H1 (cell line): Measurements from ENCODE around the gene PAK5. TPM values are rescaled to one million over a fixed set of nuclear protein-coding genes. Genes with fewer than 3 reads are reported as not detected.

Experiments used
- CTCF ChIA-PET: fragments of 300-600 bp; sonication (Branson Sonifier 250); formaldehyde crosslinking; loops from one replicate; lab custom pipeline; 2021; ENCODE audit not compliant: partially characterized antibody; lab: Charles Lee
- POLR2A ChIA-PET: fragments of 300-600 bp; sonication (Branson Sonifier 250); formaldehyde crosslinking; loops from one replicate; lab custom pipeline; 2021; ENCODE audit warnings: inconsistent platforms; ENCODE audit not compliant: partially characterized antibody; lab: Charles Lee
- DNase-seq, 2 experiments: peaks; one replicate each; pipeline versions ENCODE4 v3.0.0 to v3.0.0-alpha.2; 2010 to 2022; ENCODE audit warnings: low spot score in 2 of 2, low read depth in 1 of 2, mixed read lengths in 1 of 2
- FAIRE-seq: peaks from 2 replicates; lab custom pipeline; 2011; peaks lifted over from hg19 to GRCh38; lab: Jason Lieb, UNC
- H2AFZ ChIP-seq: 2 replicates; pipeline ENCODE4 v1.8.1; 2012; ENCODE audit warnings: low read length, inconsistent platforms
- H2AK5ac ChIP-seq: 2 replicates; pipeline ENCODE4 v1.6.1; 2013; ENCODE audit warnings: low read depth, low read length
- H2BK120ac ChIP-seq: replicated peaks from 2 replicates; pipeline ENCODE3; 2013; ENCODE audit warnings: low read depth, low read length, inconsistent platforms
- H2BK12ac ChIP-seq: 2 replicates; pipeline ENCODE4 v1.6.1; 2013; ENCODE audit warnings: low read depth, low read length
- H2BK15ac ChIP-seq: 2 replicates; pipeline ENCODE4 v1.6.1; 2013; ENCODE audit warnings: low read length
- H2BK20ac ChIP-seq: 2 replicates; pipeline ENCODE4 v1.6.1; 2013; ENCODE audit warnings: low read length
- H2BK5ac ChIP-seq: 2 replicates; pipeline ENCODE4 v1.6.1; 2013; ENCODE audit warnings: low read depth, low read length
- H3K14ac ChIP-seq: 2 replicates; pipeline ENCODE4 v1.6.1; 2013; ENCODE audit warnings: inconsistent platforms; ENCODE audit not compliant: insufficient read length
- H3K18ac ChIP-seq: 2 replicates; pipeline ENCODE4 v1.6.1; 2013; ENCODE audit warnings: low read length; ENCODE audit errors: extremely low read depth
- H3K23ac ChIP-seq: 2 replicates; pipeline ENCODE4 v1.6.1; 2013; ENCODE audit warnings: inconsistent platforms; ENCODE audit not compliant: insufficient read length
- H3K23me2 ChIP-seq: 2 replicates; pipeline ENCODE4 v1.6.1; 2013; ENCODE audit warnings: low read depth, low read length
- H3K27ac ChIP-seq: 2 replicates; pipeline ENCODE4 v1.6.1; 2011; ENCODE audit warnings: low read depth, low read length, inconsistent platforms
- H3K27me3 ChIP-seq, 4 experiments: replicated peaks in 1 of 4; 1 replicate in 1 of 4; 2 replicates in 3 of 4; pipeline versions ENCODE4 v1.6.1 to v1.8.1; 2011 to 2013; ENCODE audit warnings: low read length in 3 of 4, mild to moderate bottlenecking in 3 of 4, inconsistent platforms in 2 of 4, mixed read lengths in 2 of 4, moderate library complexity in 1 of 4; ENCODE audit not compliant: control insufficient read depth in 3 of 4, insufficient read depth in 3 of 4; ENCODE audit errors: extremely low read depth in 1 of 4
- H3K36me3 ChIP-seq, 4 experiments: 2 replicates each; pipeline versions ENCODE4 v1.6.1 to v1.8.1; 2011 to 2013; ENCODE audit warnings: mild to moderate bottlenecking in 4 of 4, low read length in 3 of 4, moderate library complexity in 2 of 4, control low read depth in 1 of 4, inconsistent platforms in 1 of 4; ENCODE audit not compliant: insufficient read depth in 4 of 4, control insufficient read depth in 2 of 4
- H3K4ac ChIP-seq: replicated peaks from 2 replicates; pipeline ENCODE3; 2013; ENCODE audit warnings: low read length, low read depth, mixed read lengths, inconsistent platforms; ENCODE audit not compliant: insufficient read length
- H3K4me1 ChIP-seq, 4 experiments: replicated peaks in 1 of 4; 1 replicate in 1 of 4; 2 replicates in 3 of 4; pipeline versions ENCODE4 v1.6.1 to v1.8.1; 2011 to 2013; ENCODE audit warnings: low read length in 3 of 4, inconsistent platforms in 2 of 4, mixed read lengths in 1 of 4; ENCODE audit not compliant: insufficient read depth in 4 of 4, control insufficient read depth in 3 of 4
- H3K4me2 ChIP-seq, 2 experiments: 2 replicates each; pipeline versions ENCODE4 v1.6.1 to v1.8.1; 2011 to 2013; ENCODE audit warnings: low read depth in 2 of 2, low read length in 2 of 2, control low read depth in 1 of 2, inconsistent platforms in 1 of 2, mild to moderate bottlenecking in 1 of 2; ENCODE audit not compliant: insufficient read depth in 1 of 2
- H3K4me3 ChIP-seq, 4 experiments: fragments of 200-600, 300-600 bp in 1 of 4; sonication (generic), shearing (Covaris generic), sonication (Bioruptor Twin) in 1 of 4; 2 replicates each; pipeline versions ENCODE4 v1.5.1 to v1.8.1; 2011 to 2016; ENCODE audit warnings: low read length in 4 of 4, low read depth in 3 of 4, control low read depth in 2 of 4, inconsistent platforms in 2 of 4, mild to moderate bottlenecking in 2 of 4, mixed read lengths in 1 of 4, moderate library complexity in 1 of 4; ENCODE audit not compliant: insufficient read depth in 2 of 4; ENCODE audit errors: extremely low read depth in 1 of 4
- H3K56ac ChIP-seq: replicated peaks from 2 replicates; pipeline ENCODE3; 2013; ENCODE audit warnings: low read depth, mild to moderate bottlenecking, mixed read lengths, low read length, inconsistent platforms; ENCODE audit not compliant: insufficient read length
- H3K79me1 ChIP-seq: 2 replicates; pipeline ENCODE4 v1.6.1; 2013; ENCODE audit warnings: low read depth, low read length, control low read depth
- H3K79me2 ChIP-seq, 2 experiments: 2 replicates each; pipeline versions ENCODE4 v1.6.1 to v1.8.1; 2012 to 2013; ENCODE audit warnings: low read length in 2 of 2, mild to moderate bottlenecking in 2 of 2, inconsistent platforms in 1 of 2; ENCODE audit not compliant: insufficient read depth in 2 of 2, control insufficient read depth in 1 of 2
- H3K9ac ChIP-seq, 4 experiments: replicated peaks in 1 of 4; 1 replicate in 1 of 4; 2 replicates in 3 of 4; pipeline versions ENCODE4 v1.6.1 to v1.8.1; 2011 to 2013; ENCODE audit warnings: low read depth in 3 of 4, low read length in 3 of 4, control low read depth in 2 of 4, mild to moderate bottlenecking in 2 of 4, moderate library complexity in 2 of 4, inconsistent platforms in 1 of 4; ENCODE audit errors: extremely low read depth in 1 of 4
- H3K9me3 ChIP-seq, 2 experiments: 2 replicates each; pipeline versions ENCODE4 v1.6.1 to v1.8.1; 2012 to 2013; ENCODE audit warnings: mild to moderate bottlenecking in 2 of 2, moderate library complexity in 2 of 2, control low read depth in 1 of 2, inconsistent platforms in 1 of 2, low read depth in 1 of 2, low read length in 1 of 2, mixed read lengths in 1 of 2; ENCODE audit not compliant: insufficient read depth in 2 of 2
- H4K20me1 ChIP-seq, 2 experiments: replicated peaks in 1 of 2; 2 replicates each; pipeline versions ENCODE3 to v1.8.1; 2011 to 2013; ENCODE audit warnings: inconsistent platforms in 2 of 2, low read length in 2 of 2, mild to moderate bottlenecking in 1 of 2; ENCODE audit not compliant: insufficient read depth in 2 of 2, control insufficient read depth in 1 of 2
- H4K5ac ChIP-seq: 2 replicates; pipeline ENCODE4 v1.6.1; 2013; ENCODE audit warnings: low read length, low read depth, mixed read lengths, inconsistent platforms; ENCODE audit not compliant: insufficient read length
- H4K8ac ChIP-seq: 2 replicates; pipeline ENCODE4 v1.8.0; 2013; ENCODE audit warnings: mild to moderate bottlenecking, moderate library complexity, low read length, inconsistent platforms; ENCODE audit not compliant: insufficient read depth; ENCODE audit errors: extremely low read depth
- H4K91ac ChIP-seq: replicated peaks from 2 replicates; pipeline ENCODE3; 2013; ENCODE audit warnings: low read length, mixed read lengths, inconsistent platforms; ENCODE audit not compliant: insufficient read length
- CREB1 ChIP-seq: IDR thresholded peaks from 2 replicates; pipeline ENCODE4 v1.6.1; 2012; ENCODE audit warnings: inconsistent platforms
- CTCF ChIP-seq, 3 experiments: IDR thresholded peaks; 1 replicate in 2 of 3; 2 replicates in 1 of 3; pipeline versions ENCODE4 v1.5.1 to v1.6.1; 2011; ENCODE audit warnings: low read length in 3 of 3, mild to moderate bottlenecking in 3 of 3, inconsistent platforms in 2 of 3, low read depth in 1 of 3, moderate library complexity in 1 of 3; ENCODE audit not compliant: insufficient read depth in 1 of 3; ENCODE audit errors: control extremely low read depth in 1 of 3
- EGR1 ChIP-seq: IDR thresholded peaks from 2 replicates; pipeline ENCODE4 v1.6.1; 2011; ENCODE audit warnings: low read depth, low read length, borderline replicate concordance
- KDM4A ChIP-seq: IDR thresholded peaks from one replicate; pipeline ENCODE4 v1.7.1; 2012; ENCODE audit warnings: low read depth, mild to moderate bottlenecking, moderate library complexity, low read length, inconsistent platforms; ENCODE audit not compliant: severe bottlenecking
- MAFK ChIP-seq: IDR thresholded peaks from 2 replicates; pipeline ENCODE4 v1.6.1; 2012; ENCODE audit warnings: low read depth, mild to moderate bottlenecking, improper control_type of control experiment, low read length
- POLR2A ChIP-seq, 2 experiments: IDR thresholded peaks; 1 replicate in 1 of 2; 2 replicates in 1 of 2; pipeline ENCODE4 v1.6.1; 2011; ENCODE audit warnings: low read depth in 2 of 2, low read length in 2 of 2, mild to moderate bottlenecking in 2 of 2; ENCODE audit errors: control extremely low read depth in 1 of 2
- RXRA ChIP-seq: IDR thresholded peaks from 2 replicates; pipeline ENCODE4 v1.6.1; 2011; ENCODE audit warnings: low read depth, mild to moderate bottlenecking, low read length, moderate library complexity; ENCODE audit not compliant: insufficient read depth
- SP4 ChIP-seq: IDR thresholded peaks from 2 replicates; pipeline ENCODE4 v1.6.1; 2012; ENCODE audit warnings: low read length, inconsistent platforms
- TAF1 ChIP-seq: IDR thresholded peaks from 2 replicates; pipeline ENCODE4 v1.6.1; 2011; ENCODE audit warnings: mild to moderate bottlenecking, low read depth, low read length
- TBP ChIP-seq: IDR thresholded peaks from 2 replicates; pipeline ENCODE4 v1.6.1; 2011; ENCODE audit warnings: low read depth, low read length, improper control_type of control experiment
- USF2 ChIP-seq: IDR thresholded peaks from 2 replicates; pipeline ENCODE4 v1.6.1; 2011; ENCODE audit warnings: low read length, improper control_type of control experiment
- ZNF274 ChIP-seq: IDR thresholded peaks from 2 replicates; pipeline ENCODE4 v1.7.0; 2012; ENCODE audit warnings: low read length, borderline replicate concordance; ENCODE audit errors: extremely low read depth
- WGBS, 2 experiments: shearing (Covaris generic) in 1 of 2; methylation state at CpG; one replicate each; pipeline versions ENCODE4 v1.1.6 to v1.1.7; 2013 to 2015; ENCODE audit warnings: low lambda C conversion rate in 2 of 2, mixed read lengths in 2 of 2, inconsistent platforms in 1 of 2, low coverage in 1 of 2, missing lambda C conversion rate in 1 of 2; ENCODE audit not compliant: insufficient replicate concordance in 2 of 2, insufficient coverage in 1 of 2, insufficient read length in 1 of 2; ENCODE audit errors: extremely low coverage in 1 of 2, missing lambda C conversion rate in 1 of 2; 5-methylcytosine and 5-hydroxymethylcytosine counted together
- polyA plus RNA-seq, 7 experiments: library from polyadenylated mRNA; depleted of rRNA in 3 of 7; stranded (reverse) in 5 of 7; unstranded in 2 of 7; fragments of >200 nt in 5 of 7; fragments of 200-250 nt in 2 of 7; gene quantifications; 1 replicate in 5 of 7; 2 replicates in 1 of 7; 4 replicates in 1 of 7; pipeline versions ENCODE4 v1.2.1 to v1.2.3, GENCODE V29; 2011 to 2013; ENCODE audit warnings: missing spikeins in 2 of 7, mixed read lengths in 2 of 7
- total RNA-seq: library from RNA; stranded (reverse); fragmentation: NEBNext Ultra II Directional; extraction: Animal tissue kit (Norgen Biotek cat#: 25700); gene quantifications from 2 replicates; pipeline ENCODE4 v1.2.1, GENCODE V29; 2021

Gene PAK5
- total and polyA plus RNA-seq, 2 of the 8 experiments (the other 6 are each of a cell fraction or from before 2014, with no cell fraction given): 0.54 to 0.80 TPM

- H3K23me2 ChIP-seq: no peaks in the 10 kb centered on the region
- H4K5ac ChIP-seq: no peak overlapping the region
- 95% methylated on average over 4 of the region's 4 CpGs; no CpG with 5 or more reads in 1 of the 2 experiments for WGBS, 2 experiments
- TF ChIP-seq TAF1: no peak
- no peak for TF ChIP-seq USF2
- TF ChIP-seq POLR2A (IDR thresholded peaks at IDR 0.05; ENCODE audit: control extremely low read depth in 1 of 2, low read depth in 2 of 2, low read length in 2 of 2): no peak
- TF ChIP-seq CREB1: no peak
- no peak for TF ChIP-seq ZNF274
- TF ChIP-seq EGR1: no peak
- no peak for TF ChIP-seq KDM4A
- no peak for TF ChIP-seq SP4
- no peak for TF ChIP-seq RXRA
- TF ChIP-seq CTCF (IDR thresholded peaks at IDR 0.05; ENCODE audit: control extremely low read depth in 1 of 3, insufficient read depth in 1 of 3, low read depth in 1 of 3, low read length in 3 of 3): no peak
- no peak for TF ChIP-seq MAFK
- TF ChIP-seq TBP: no peak
These were observed 281.5 kb downstream of the PAK5 start for GRCh38 chr20:9557411-9557810.

More at GRCh38 chr20:9557411-9557810, 281.5 kb downstream of the PAK5 start:
- Histone ChIP-seq H2BK5ac (no peak overlapping the region), H4K91ac (no peak overlapping the region), H2AK5ac (no peak overlapping the region), H4K20me1 (no peaks in the 10 kb centered on the region), H3K9ac (no peak overlapping the region), H3K18ac (no peak overlapping the region), H3K56ac (no peak overlapping the region), H3K27me3 (no peaks in the 10 kb centered on the region), H3K4me3 (no peak overlapping the region), H3K27ac (no peak overlapping the region), H3K4me1 (no peaks in the 10 kb centered on the region), H3K23ac (no peak overlapping the region), H2BK20ac (no peak overlapping the region), H3K4me2 (no peak overlapping the region), H2AFZ (no peak overlapping the region), H2BK15ac (no peak overlapping the region), H3K9me3 (no peaks in the 10 kb centered on the region), H3K36me3 (no peaks in the 10 kb centered on the region), H3K14ac (no peak overlapping the region), H3K4ac (no peak overlapping the region), H2BK12ac (no peak overlapping the region), H2BK120ac (no peak overlapping the region), H3K79me2 (no peaks in the 10 kb centered on the region), H4K8ac (no peak overlapping the region), H3K79me1 (no peaks in the 10 kb centered on the region)
- no peak for FAIRE-seq
- no peak for DNase-seq
- ChIA-PET CTCF (interaction anchor here (1.1 to 1.8 kb wide), 5 partner anchors 11 to 164 kb away, joined by 3 to 13 read pairs (median 3); no protein-coding TSS in a partner anchor), POLR2A (no interaction called here)
